ENCODE results near the gene DLG1. TPM values are rescaled to one million over a fixed set of nuclear protein-coding genes. Genes with fewer than 3 reads are reported as not detected.
A peak's percentile ranks its signal among the peaks of the same experiment; 100 is the strongest.

Gene DLG1
- total RNA-seq, 2 donors from 2014 or later, result 70.3 to 70.8 TPM

DNA sequence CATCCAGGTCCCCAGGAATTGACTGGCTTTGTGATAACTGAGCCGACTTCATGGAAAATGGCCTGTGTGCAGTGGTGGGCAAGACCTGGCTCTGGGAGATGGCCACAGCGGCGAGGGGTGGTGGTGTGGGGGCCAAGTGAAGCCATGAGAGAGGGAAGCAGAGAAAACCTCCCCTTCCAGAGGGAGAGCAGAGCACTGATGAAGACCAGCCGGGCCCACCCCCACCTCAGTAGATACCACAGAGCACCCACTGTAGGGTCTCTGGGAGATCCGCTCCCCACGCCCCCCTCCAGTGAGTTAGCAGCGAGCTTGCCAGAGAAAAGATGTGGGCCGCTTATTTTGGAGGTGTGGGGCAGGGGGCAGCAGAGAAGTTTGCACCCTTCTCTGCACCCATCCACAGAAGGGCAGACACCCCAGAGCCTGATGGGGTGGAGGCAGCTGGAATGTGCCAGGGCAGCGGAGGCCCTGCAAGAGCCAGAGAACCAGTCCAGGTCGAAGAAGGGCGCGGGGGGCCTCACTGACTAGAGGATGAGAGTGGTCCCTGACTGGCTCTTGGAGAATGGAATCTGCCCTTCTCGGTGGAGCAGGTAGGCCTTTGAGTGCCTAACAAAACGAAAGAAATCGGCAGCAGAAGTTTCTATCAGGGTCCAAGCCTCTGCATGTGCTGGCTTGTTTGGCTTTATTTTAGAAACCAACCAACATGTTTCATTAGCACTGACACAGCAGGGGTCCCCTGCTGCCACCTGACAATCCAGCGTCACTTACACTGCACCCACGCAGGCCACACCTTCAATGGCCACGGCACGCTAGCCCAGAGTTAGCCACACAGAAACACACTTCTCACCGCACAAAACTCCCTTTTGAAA, 297.1 kb downstream of the DLG1 start:
- Mint-ChIP-seq H3K27me3 (ENCODE audit: low read depth) (peaks cover 10% of the 10 kb centered on the region), H3K4me1 (ENCODE audit: low read depth) (peaks cover 14% of the 10 kb centered on the region), H3K36me3 (ENCODE audit: insufficient read depth in 2 of 2) (no peaks in the 10 kb centered on the region), H3K9me3 (no peaks in the 10 kb centered on the region), H3K27ac (peak overlapping the region; percentile 93), H3K4me3 (peak overlapping the region; percentile 81 to 85)
- DNase-seq (no peak), ATAC-seq (replicated peaks in 1 of 2) (no peak)

DNA sequence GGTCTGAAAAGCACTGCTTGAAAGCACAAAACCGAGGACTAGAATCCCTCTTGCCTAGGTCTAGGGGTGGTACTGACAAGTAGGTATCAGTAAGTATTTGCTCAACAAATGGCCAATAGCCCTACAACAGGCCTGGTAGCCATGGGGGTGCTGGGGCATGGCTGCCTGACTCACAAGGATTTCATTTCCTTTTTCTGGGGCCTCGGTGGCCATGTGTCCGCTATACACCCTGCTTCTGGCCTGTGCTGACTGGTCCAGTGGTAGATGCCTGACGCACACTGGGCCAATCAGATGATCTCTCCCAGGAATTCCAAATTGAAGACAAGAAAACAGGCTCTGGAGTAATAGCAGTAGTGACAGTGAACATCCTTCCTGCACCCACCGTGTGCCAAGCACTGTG, 298.2 kb downstream of the DLG1 start:
- no peak for DNase-seq
- Mint-ChIP-seq H3K27me3 (ENCODE audit: low read depth) (peaks cover 9% of the 10 kb centered on the region), H3K27ac (no peak overlapping the region), H3K4me3 (no peak overlapping the region), H3K4me1 (ENCODE audit: low read depth) (peaks cover 14% of the 10 kb centered on the region), H3K36me3 (ENCODE audit: insufficient read depth in 2 of 2) (no peaks in the 10 kb centered on the region), H3K9me3 (no peaks in the 10 kb centered on the region)
- no peak for ATAC-seq (replicated peaks in 1 of 2)

GRCh38 chr3:196998966-196999760, 299.2 kb downstream of the DLG1 start:
- Mint-ChIP-seq H3K4me1 (ENCODE audit: low read depth) (peaks cover 5% of the 10 kb centered on the region), H3K27me3 (ENCODE audit: low read depth) (no peaks in the 10 kb centered on the region), H3K36me3 (ENCODE audit: insufficient read depth in 2 of 2) (no peaks in the 10 kb centered on the region), H3K9me3 (no peaks in the 10 kb centered on the region), H3K27ac (no peak overlapping the region), H3K4me3 (no peak overlapping the region)
- DNase-seq (no peak), ATAC-seq (replicated peaks in 1 of 2) (no peak)

DNA sequence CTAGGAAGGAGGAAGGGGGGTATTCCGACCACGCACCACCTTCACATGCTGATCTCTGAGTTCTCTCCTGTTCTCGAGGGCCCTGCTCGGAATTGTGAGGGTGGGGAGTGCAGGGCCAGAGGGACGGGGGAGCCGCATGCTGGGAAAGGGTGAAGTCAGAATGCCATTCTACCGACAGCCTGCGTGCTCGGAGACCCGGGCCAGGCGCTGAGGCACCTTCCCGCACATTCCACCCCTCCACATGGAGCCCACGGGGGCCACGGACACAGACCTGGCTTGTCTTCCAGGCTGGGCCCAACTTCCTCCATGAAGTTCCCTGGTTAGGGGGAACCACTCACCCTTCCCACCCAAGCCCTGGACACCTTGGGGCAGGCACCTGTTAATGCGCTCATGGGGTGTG, 301.1 kb downstream of the DLG1 start:
- H3K36me3 Mint-ChIP-seq (ENCODE audit: insufficient read depth in 2 of 2), result no peaks in the 10 kb centered on the region
- H3K27me3 Mint-ChIP-seq (ENCODE audit: low read depth), result no peaks in the 10 kb centered on the region
- no peak for DNase-seq
- H3K9me3 Mint-ChIP-seq, result no peaks in the 10 kb centered on the region
- no peak for ATAC-seq (replicated peaks in 1 of 2)
- no peak overlapping the region for H3K27ac Mint-ChIP-seq
- no peak overlapping the region for H3K4me3 Mint-ChIP-seq
- no peaks in the 10 kb centered on the region for H3K4me1 Mint-ChIP-seq (ENCODE audit: low read depth)

DNA sequence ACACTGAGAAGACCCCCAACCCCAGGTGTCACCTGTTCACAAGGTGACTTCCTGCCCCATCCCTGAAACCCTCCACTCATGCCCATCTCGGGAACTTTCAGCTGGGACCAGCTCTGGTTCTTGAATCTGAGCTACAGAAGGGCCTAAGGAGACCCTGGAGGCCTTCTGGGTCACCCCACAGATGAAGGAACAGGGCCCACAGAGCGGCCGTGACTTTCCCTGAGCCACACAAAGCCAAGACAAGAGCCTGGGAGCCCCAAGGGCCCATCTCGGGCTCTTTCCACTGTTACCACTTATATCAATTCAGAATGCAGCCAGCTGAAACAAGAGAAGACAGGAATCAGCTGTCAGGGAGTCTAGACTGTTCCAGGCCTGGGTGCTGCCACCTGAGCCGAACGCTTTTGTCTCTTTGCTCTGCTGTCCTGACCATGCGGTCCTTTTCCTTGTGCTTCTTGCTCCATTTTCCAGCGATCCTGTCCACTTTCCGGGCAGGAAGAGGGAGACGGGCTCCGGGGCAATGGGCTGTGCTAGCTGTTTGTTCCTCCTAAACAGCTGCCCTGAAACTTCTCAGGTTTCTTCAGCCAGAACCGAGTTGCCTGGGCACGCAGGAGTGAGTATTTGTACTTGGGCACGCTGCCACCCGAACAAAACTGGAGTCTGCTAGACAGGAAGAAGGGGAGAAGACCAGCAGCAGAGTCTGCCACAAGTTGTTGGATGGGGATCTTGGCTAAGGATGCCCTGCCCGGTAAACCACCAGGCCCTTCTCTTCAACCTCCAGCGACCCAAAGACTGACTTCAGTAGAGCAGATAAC, 301.8 kb downstream of the DLG1 start:
- no peak overlapping the region for H3K27ac Mint-ChIP-seq
- H3K4me1 Mint-ChIP-seq (ENCODE audit: low read depth), result no peaks in the 10 kb centered on the region
- H3K36me3 Mint-ChIP-seq (ENCODE audit: insufficient read depth in 2 of 2), result no peaks in the 10 kb centered on the region
- no peaks in the 10 kb centered on the region for H3K27me3 Mint-ChIP-seq (ENCODE audit: low read depth)
- no peaks in the 10 kb centered on the region for H3K9me3 Mint-ChIP-seq
- no peak for DNase-seq
- H3K4me3 Mint-ChIP-seq, result no peak overlapping the region
- ATAC-seq (replicated peaks in 1 of 2), result no peak

GRCh38 chr3:196995646-196996355, 302.6 kb downstream of the DLG1 start:
- DNase-seq, result no peak
- H3K4me1 Mint-ChIP-seq (ENCODE audit: low read depth), result no peaks in the 10 kb centered on the region
- peak in 1 of 2 donors; percentile 18 for ATAC-seq (replicated peaks in 1 of 2)
- H3K27me3 Mint-ChIP-seq (ENCODE audit: low read depth), result no peaks in the 10 kb centered on the region
- no peaks in the 10 kb centered on the region for H3K9me3 Mint-ChIP-seq
- no peak overlapping the region for H3K27ac Mint-ChIP-seq
- no peaks in the 10 kb centered on the region for H3K36me3 Mint-ChIP-seq (ENCODE audit: insufficient read depth in 2 of 2)
- H3K4me3 Mint-ChIP-seq, result no peak overlapping the region

DNA sequence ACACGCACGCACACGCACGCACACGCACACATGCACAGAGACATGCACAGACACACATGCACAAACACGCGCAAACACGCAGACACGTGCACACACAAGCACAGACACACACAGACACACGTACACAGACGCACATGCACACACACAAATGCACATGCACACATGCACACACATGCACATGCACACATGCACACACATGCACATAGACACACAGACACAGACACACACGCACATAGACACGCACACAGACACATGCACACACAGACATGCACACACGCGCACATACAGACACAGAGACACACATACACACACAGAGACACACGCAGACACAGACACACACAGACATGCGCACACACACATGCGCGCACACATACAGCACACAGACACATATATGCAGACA, 303.4 kb downstream of the DLG1 start:
- no peak for DNase-seq
- H3K4me3 Mint-ChIP-seq, result no peak overlapping the region
- H3K27ac Mint-ChIP-seq, result no peak overlapping the region
- ATAC-seq (replicated peaks in 1 of 2), result no peak
- H3K27me3 Mint-ChIP-seq (ENCODE audit: low read depth), result no peaks in the 10 kb centered on the region
- H3K9me3 Mint-ChIP-seq, result no peaks in the 10 kb centered on the region
- H3K4me1 Mint-ChIP-seq (ENCODE audit: low read depth), result no peaks in the 10 kb centered on the region
- H3K36me3 Mint-ChIP-seq (ENCODE audit: insufficient read depth in 2 of 2), result no peaks in the 10 kb centered on the region

GRCh38 chr3:196994056-196994455, 304.4 kb downstream of the DLG1 start:
- no peaks in the 10 kb centered on the region for H3K36me3 Mint-ChIP-seq (ENCODE audit: insufficient read depth in 2 of 2)
- H3K4me3 Mint-ChIP-seq, result no peak overlapping the region
- ATAC-seq (replicated peaks in 1 of 2), result no peak
- H3K4me1 Mint-ChIP-seq (ENCODE audit: low read depth), result no peaks in the 10 kb centered on the region
- DNase-seq, result no peak
- no peaks in the 10 kb centered on the region for H3K27me3 Mint-ChIP-seq (ENCODE audit: low read depth)
- H3K9me3 Mint-ChIP-seq, result no peaks in the 10 kb centered on the region
- no peak overlapping the region for H3K27ac Mint-ChIP-seq

All from activated T-cell treated with anti-CD3 and anti-CD28 coated beads, Interleukin-2, amount 50 U/mL, for 72 hours (primary cell).